ES-I3 (cell line): ENCODE data around the gene BFSP2.

Experiments
- H3K36me3 ChIP-seq: 2 replicates; pipeline ENCODE4 v1.6.1; 2013; ENCODE audit warnings: mild to moderate bottlenecking, low read length, control low read depth, moderate library complexity; ENCODE audit not compliant: insufficient read depth
- H3K4me1 ChIP-seq: 2 replicates; pipeline ENCODE4 v1.6.1; 2013; ENCODE audit warnings: mild to moderate bottlenecking, control low read depth, low read length; ENCODE audit not compliant: insufficient read depth
- H3K9ac ChIP-seq: 2 replicates; pipeline ENCODE4 v1.6.1; 2013; ENCODE audit warnings: low read depth, mild to moderate bottlenecking, low read length, moderate library complexity
- H3K9me3 ChIP-seq: 2 replicates; pipeline ENCODE4 v1.6.1; 2013; ENCODE audit warnings: mild to moderate bottlenecking, low read length, moderate library complexity; ENCODE audit not compliant: control insufficient read depth, insufficient read depth

The BFSP2 gene

DNA sequence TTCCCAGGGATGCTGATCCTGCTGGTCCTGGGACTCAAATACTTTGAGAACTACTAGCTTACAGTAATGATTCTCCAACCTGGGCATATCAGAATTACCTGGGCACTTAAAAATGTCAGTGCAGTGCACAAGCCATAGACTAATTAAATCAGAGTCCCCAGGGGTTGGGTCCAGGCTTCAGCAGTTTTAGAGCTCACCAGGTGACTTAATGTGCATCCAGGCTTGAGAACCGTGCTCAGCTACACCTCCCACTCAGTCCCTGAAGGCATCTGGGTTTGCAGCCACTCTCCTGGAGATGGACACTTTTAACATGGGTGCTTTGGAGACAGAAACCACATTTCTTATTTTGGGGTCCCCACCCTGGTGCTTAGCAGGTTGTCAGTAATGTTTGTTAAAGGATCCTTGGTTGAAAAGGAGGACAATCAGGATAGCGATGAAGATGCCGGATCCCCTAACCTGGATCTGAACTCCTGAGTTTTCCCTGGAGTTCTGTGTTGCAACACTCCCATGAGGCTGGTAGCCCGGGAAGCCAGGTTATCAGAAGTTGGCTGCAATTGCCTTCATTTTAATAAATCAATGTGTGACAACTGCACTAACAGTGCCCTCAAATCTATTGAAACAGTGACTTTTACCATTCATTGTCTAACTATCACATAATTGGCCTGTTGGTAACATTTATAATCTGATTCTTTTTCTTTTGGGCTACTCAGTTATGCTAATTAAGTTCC is 48.1 kb downstream of the BFSP2 start:
- Histone ChIP-seq H3K36me3 (no peaks in the 10 kb centered on the region), H3K9ac (no peak overlapping the region), H3K4me1 (peaks cover 1% of the 10 kb centered on the region; the same call in 1 of the 2 replicates), H3K9me3 (no peaks in the 10 kb centered on the region)

DNA sequence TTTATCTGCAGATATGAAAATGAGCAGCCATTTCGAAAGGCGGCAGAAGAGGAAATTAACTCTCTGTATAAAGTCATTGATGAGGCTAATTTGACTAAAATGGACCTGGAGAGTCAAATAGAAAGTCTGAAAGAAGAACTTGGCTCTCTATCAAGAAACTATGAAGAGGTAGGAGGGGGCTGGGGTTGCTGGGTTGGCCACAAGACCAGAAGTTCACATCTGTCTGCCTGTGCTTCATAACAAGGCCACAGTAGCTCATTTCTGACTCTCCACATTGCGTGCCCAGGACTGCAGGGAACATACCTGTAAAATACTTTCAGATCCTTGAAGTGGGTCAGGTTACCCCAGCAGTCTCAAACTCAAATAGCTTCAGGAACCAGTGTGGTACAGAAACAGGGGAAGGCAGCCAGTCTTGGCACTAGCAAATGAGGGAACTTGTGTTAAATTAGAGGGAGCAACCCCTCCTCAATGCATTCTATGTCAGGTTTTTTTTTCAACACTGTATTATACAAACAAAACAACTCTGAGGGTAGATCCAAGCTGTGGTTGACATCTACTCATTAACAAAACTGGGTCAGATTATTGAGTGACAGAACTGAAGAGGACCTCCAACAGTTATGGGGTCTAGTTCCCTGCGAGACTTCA is 48.7 kb downstream of the BFSP2 start:
- Histone ChIP-seq H3K36me3 (no peaks in the 10 kb centered on the region), H3K9ac (no peak overlapping the region), H3K4me1 (peaks cover 7% of the 10 kb centered on the region; the same call in 1 of the 2 replicates), H3K9me3 (no peaks in the 10 kb centered on the region)

DNA sequence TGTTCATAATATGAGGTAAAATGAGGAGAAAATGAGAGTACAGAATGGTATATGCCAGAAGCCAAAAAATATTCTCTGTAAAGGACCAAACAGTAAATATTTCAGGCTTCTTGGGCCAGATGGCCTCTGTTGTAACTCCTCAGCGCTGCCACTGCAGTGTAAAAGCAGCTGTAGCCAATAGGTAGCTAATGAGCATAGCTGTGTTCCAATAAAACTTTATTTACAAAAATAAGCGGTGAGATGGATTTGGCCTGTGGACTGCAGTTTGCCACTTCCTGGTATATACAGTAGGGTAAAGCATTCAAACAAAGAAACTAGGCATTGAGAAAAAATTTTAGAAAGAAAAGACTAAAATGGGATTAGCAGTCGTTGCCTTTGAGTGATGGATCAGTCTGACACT is 51.5 kb downstream of the BFSP2 start:
- Histone ChIP-seq H3K9ac (no peak overlapping the region), H3K9me3 (no peaks in the 10 kb centered on the region), H3K4me1 (peaks cover 7% of the 10 kb centered on the region; the same call in 1 of the 2 replicates), H3K36me3 (no peaks in the 10 kb centered on the region)

DNA sequence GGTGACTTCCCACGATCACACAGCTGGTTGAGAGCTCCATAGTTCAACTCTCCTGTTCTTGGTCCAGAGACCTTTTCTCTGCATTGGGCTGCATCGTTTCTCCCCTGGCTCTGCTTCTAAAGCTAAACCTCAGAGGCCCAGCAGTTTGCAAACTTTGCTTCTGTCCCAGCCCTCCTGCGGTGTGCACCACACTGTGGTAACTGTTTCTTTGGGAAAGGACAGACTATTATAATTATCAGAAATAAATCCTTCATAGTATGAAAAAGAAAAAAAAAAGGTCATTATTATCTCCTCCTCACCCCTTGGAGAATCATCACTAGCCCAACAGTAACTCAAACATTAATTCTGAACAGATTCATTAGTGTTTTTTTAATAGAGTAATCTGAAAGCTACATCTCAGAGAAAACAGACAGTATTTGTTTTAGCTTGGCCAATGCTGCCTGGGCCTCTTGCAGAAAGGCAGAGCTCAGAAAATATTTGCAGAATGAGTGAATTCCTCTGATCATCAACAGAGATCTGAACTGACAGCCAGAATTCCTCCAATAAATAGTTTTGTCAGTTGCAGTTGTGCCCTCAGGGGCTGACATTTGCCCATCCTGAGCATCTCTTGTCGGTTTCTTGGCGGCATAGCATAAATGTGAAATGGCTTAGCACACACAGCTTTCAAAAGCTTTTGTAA is 52.9 kb downstream of the BFSP2 start:
- H3K36me3 ChIP-seq = no peaks in the 10 kb centered on the region
- H3K9ac ChIP-seq = no peak overlapping the region
- peaks cover 7% of the 10 kb centered on the region; the same call in 1 of the 2 replicates for H3K4me1 ChIP-seq
- H3K9me3 ChIP-seq = no peaks in the 10 kb centered on the region

DNA sequence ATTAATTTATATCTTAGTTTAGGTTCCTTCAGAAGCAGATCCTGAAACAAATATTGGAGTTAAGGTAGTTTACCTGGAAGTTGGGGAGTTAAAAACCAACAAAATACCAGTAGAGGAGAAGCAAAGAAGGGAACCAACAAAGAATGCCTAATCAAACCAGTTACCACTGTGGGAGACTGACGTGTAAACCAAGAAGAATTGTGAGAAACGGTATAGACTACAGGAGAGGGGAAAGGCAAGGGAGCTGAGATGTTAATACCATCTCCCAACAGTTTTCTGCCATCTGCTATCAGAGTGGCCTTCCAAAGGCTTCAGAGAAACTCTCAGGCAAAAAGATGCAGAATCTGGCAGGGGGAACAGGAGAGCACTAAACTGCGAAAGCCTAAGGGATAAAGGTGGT is 53.5 kb downstream of the BFSP2 start:
- Histone ChIP-seq H3K9ac (no peak overlapping the region), H3K4me1 (peaks cover 7% of the 10 kb centered on the region; the same call in 1 of the 2 replicates), H3K36me3 (no peaks in the 10 kb centered on the region), H3K9me3 (no peaks in the 10 kb centered on the region)

DNA sequence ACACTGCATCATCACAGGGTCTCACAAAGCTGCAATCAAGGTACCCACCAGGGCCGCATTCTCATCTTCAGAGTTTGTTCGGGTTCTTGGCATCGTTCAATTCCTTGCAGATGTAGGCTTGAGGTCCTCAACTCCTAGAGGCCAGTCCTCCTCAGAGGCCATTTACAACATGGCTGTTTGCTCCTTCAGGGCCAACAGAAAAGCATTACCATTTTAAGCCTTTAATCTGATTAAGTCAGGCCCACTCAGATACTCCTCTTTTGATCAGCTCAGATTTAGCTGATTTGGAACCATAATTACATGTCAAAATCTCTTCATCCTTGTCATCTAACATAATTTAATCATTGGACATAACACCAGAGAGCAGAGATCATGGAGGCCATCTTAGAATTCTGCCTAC is 55.4 kb downstream of the BFSP2 start:
- H3K4me1 ChIP-seq = peaks cover 7% of the 10 kb centered on the region; the same call in 1 of the 2 replicates
- no peaks in the 10 kb centered on the region for H3K9me3 ChIP-seq
- H3K36me3 ChIP-seq = no peaks in the 10 kb centered on the region
- H3K9ac ChIP-seq = no peak overlapping the region

DNA sequence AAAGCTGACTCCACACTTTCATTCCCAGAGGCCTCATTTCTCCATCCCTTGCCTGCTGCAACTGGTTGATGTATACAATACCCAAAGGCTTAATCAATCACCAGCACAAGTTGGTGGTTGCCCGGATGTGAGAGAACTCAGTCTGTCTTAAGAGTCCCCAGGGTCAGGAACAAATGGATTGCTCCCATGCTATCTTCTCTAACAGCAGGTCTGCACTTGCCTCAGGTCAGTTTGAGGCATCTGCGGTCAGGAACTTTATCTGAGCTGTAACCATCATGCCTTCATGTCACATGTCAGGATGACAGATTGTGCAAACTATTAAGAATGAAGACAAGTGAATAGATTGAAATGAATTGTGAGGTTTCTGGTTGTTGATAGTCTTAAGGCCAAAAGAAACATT is 56.1 kb downstream of the BFSP2 start:
- Histone ChIP-seq H3K36me3 (no peaks in the 10 kb centered on the region), H3K9me3 (no peaks in the 10 kb centered on the region), H3K9ac (no peak overlapping the region), H3K4me1 (peaks cover 10% of the 10 kb centered on the region)

DNA sequence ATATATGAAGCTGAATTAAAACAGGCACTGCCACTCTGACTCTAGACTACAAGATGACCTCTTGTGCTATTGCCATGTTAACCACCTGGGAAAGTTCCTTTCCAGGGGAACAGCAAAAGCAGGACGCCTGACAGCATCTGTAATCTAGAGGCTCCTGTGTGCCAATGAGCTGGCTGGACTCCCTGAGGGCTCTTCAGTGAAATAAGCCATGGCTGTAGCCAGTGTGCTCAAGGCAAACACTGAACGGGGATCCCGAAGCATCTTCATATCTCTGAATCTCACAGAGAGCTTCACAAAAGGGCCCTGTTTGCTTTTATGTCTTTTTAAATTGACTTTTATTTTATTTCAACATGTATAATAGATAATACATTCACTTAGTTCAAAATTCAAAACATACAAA is 57.2 kb downstream of the BFSP2 start:
- no peaks in the 10 kb centered on the region for H3K36me3 ChIP-seq
- H3K9ac ChIP-seq = no peak overlapping the region
- no peaks in the 10 kb centered on the region for H3K9me3 ChIP-seq
- H3K4me1 ChIP-seq = peaks cover 17% of the 10 kb centered on the region

DNA sequence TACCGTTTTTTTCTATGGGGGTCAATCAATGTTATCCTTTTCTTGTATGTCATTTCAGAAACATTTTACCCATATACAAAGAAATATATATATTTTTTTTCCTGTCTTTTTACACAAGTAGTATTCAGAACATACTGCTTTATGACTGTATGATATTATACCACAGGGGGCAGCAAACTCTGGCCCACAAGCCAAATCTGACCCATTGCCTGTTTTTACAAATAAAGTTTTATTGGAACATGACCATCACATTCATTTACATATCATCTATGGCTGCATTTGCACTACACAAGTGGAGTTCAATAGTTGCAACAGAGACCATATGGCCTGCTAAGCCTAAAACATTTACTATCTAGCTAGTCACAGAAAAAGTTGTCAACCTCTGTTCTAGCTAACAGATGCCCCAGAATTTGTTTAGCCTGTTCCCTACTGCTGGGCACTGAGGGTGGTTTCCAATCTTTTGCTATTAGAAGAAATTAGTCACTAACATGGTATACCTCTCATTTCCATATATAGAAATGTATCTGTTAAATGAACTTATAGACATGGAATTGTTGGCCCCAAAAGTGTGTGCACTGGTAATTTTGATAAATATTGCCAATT is 57.7 kb downstream of the BFSP2 start:
- H3K9me3 ChIP-seq = no peaks in the 10 kb centered on the region
- peaks cover 17% of the 10 kb centered on the region for H3K4me1 ChIP-seq
- H3K36me3 ChIP-seq = no peaks in the 10 kb centered on the region
- H3K9ac ChIP-seq = no peak overlapping the region

DNA sequence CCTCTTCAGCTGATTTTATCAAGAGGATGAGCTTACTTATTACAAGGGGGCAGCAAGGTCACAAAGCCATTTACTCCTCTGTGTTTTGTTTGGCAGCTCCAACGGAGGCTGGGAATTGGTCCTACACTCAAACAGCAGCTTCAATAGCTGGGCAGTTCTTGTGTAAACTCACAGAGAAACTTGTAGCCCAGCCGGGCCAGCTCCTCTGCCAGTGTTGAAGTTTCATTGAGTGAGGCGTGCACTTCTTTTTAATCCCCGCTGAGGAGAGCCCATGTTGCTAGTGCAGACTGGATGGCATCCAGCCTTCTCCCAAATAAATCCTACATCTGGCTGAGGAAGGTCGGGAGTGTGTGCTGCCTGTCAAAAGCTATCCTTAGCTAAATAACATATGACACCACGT is 59.5 kb downstream of the BFSP2 start:
- H3K9me3 ChIP-seq = no peaks in the 10 kb centered on the region
- H3K9ac ChIP-seq = no peak overlapping the region
- peaks cover 9% of the 10 kb centered on the region for H3K4me1 ChIP-seq
- no peaks in the 10 kb centered on the region for H3K36me3 ChIP-seq

DNA sequence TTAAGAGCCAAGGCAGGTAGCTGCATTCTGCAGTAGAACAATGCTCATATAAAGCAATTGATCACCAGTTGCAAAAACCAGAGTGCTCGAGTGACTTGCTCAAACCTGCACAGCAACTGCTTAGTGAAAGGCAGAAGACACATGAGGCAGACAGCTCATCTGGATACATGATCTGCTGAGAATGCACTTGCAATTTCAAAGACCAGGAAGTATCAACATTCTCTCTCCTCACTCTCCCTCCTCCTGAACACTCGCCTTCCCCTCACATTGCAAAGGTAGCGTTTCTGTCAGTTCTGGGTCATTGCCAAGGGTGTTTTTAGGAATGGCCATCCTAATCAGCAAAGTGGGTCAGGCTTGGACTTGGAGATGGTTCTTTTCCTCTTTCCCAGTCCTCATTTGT is 61.0 kb downstream of the BFSP2 start:
- Histone ChIP-seq H3K36me3 (no peaks in the 10 kb centered on the region), H3K4me1 (peaks cover 9% of the 10 kb centered on the region), H3K9me3 (no peaks in the 10 kb centered on the region), H3K9ac (no peak overlapping the region)

DNA sequence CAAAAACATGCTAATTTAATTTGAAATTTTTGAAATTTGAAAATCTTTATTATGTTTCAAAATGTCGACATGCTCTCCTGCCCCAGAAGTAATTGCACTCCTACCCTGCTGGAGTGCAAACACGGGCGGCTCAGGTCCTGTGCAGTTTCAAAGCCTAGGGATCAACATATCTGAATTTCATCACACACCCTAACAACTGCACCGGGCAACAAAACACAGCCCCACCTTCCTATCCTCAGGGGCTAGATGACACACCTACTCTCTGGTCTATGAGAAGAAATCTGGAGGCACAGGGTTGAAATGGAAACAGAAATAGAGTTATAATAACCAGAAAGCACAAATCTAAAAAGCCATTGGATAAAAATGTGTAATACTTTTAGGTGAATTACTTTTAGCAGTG is 61.4 kb downstream of the BFSP2 start:
- Histone ChIP-seq H3K36me3 (no peaks in the 10 kb centered on the region), H3K9ac (no peak overlapping the region), H3K4me1 (peaks cover 9% of the 10 kb centered on the region), H3K9me3 (no peaks in the 10 kb centered on the region)

DNA sequence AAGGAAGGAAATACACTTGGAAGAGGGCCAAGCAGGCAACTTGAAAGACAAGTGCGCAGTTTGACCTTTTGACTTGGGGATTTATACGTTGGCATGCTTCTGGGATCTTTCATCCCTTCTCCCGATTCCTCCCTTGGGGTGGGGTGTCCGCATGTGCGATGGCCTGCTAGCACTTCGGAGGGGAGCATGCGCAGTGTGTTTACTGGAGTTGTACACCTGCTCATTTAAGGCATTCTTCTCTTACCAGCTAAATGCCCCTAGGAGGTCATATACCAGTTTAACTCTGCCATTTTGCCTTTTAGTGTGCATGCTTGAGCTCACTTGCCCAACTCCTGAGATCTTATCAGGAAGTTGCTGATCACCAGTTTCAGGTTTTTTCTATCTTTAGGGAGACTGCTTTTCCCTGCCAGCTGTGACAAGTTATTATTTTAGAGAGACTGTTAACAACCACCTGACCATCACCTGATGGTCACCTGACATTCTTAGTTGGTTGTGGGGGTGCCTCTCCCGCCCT is 63.5 kb downstream of the BFSP2 start:
- Histone ChIP-seq H3K4me1 (peaks cover 9% of the 10 kb centered on the region), H3K9me3 (no peaks in the 10 kb centered on the region), H3K36me3 (no peaks in the 10 kb centered on the region), H3K9ac (no peak overlapping the region)

DNA sequence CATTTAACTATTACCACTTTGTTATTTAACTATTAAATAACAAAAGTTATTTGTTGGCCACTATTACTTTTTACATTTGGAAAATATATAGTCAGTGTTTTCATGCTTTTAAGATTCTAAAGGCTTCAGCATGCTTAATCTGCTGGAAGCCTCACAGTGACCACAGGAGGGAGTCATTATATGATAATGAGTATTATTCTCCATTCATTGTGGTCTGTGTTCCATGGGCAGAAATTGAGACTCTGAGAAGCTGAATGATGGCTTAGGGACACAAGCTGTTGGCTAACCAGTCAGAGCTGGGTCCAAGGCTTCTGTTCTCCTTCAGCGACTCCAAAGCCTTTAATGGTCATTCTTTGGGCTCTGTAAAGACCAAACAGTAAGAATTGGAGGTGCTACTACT is 64.7 kb downstream of the BFSP2 start:
- H3K4me1 ChIP-seq = peaks cover 9% of the 10 kb centered on the region
- no peak overlapping the region for H3K9ac ChIP-seq
- no peaks in the 10 kb centered on the region for H3K9me3 ChIP-seq
- H3K36me3 ChIP-seq = no peaks in the 10 kb centered on the region
